NCI-H69 (cell line): ENCODE measurements around the gene FRMD4A.
A peak's percentile ranks its signal among the peaks of the same experiment; 100 is the strongest.
"Not testable (repeated sequence)": the region's sequence is repeated elsewhere in the genome, so short reads cannot be mapped to it uniquely, and the experiment has no call there.

Experiments used
- DNase-seq: peaks from one replicate; lab custom pipeline; 2025; lab: John Stamatoyannopoulos, UW

Gene FRMD4A

DNA sequence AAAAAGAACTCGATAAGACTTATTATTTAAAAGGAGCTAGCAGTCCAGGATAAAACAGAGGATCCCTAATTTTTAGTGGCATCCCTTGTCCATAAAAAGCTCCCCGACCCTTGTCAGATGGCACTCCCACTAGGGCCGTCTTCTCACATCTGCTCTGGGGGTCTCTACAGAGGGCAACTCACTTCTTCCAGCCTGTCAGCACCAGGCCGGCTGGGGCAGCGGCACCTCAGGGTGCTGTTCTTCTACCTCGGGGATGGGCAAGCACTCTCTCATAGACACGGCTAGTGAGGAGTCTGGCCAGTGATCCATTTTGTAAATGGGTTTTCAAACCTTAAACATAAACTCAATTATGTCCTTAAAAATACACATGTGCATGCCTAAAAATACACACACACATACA lies 609.2 kb downstream of the FRMD4A start:
- DNase-seq, result no peak

DNA sequence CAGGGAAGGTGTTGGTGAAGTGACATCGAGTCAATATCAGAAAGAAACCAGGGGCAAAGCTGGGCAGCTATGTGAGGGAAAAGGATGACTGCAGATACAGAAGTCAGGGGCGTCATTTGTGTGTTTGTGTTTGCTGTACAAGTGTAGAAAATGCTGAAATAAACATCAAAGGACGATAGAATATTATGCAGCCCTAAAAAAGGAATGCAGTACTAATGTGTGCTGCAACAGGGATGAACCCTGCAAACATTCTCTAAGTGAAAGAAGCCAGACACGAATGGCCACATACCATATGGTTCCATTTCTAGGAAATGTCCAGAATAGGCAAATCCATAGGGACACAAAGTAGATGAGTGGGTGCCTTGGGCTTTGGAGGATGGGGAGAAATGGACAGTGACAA lies 610.0 kb downstream of the FRMD4A start:
- no peak for DNase-seq

DNA sequence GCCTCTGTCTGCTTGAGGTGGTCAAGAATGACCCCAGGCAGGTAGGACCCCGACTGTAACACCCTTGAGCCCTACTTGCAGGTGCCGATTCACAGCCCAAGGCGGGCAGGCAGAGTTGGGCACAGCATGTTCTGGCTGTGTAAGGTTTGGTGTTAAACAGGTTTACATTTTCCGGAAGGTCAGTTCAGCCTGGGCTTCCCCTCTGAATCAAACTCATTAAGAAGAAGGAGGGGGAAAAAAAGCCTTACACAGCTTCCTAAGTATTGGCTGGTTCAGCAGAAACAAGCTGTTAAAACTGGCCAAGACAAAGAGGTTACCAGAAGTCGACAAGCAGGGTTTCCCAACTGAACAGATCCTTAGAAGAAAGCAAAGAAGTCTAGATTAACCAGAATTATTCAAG lies 611.3 kb downstream of the FRMD4A start:
- DNase-seq, result no peak

DNA sequence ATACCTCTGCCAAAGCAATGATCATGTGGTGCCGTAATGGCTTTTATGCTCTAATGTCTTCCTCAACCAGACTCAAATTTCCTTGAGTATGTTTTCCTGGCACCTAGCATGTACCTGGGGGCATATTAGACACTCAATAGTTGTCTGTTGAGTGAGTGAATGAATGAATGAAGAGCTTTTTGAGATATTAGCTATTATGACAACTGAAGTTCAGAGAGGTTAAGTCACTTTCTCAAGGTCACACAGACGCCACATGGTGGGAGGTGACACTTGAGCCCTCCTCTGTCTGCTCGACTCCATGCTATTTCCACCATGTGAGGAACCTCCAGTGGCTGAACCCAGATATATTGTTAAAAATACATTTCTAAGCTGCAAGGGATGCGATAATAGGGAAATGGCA lies 611.9 kb downstream of the FRMD4A start:
- no peak for DNase-seq

DNA sequence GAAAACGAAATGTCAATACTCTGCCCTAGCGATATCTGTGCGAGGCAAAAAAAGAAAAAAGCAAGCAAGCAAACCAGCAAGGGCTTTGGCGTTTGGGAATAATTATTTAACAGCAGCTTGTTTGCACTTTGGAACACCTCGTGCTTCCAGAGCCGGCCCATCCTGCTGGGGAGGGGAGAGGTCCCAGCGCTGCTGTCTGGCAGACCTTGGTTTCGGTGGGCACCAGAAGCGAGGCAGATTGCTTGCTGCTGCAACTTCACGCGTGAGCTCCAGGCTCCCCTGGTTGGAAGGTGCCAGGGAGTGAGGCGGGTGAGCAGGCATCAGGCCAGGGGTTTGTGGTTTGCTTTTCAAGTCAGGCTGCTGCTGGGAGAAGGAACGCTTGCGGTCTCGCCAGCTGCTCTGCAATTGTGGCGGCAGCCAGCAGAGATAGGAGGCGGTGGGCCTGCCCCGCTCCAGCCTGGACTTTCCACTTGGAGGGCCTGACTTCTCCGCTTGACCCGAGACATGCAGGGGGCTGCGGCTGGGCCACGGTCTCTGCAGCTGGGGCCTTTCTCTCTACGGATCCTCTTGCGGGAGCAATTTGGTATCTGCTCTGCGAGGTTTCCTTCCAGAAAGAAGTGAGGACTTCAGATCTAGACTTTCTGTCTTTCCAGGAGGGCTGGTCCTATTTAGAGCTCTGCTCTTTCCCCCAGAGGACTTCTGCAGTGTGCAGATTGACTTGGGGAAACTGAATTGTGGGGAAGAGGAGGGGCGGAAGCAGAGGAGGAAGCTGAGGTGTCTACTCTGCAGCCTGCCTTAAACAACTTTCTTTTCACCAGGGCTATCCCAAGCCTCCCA lies 612.6 kb downstream of the FRMD4A start:
- DNase-seq, result no peak

DNA sequence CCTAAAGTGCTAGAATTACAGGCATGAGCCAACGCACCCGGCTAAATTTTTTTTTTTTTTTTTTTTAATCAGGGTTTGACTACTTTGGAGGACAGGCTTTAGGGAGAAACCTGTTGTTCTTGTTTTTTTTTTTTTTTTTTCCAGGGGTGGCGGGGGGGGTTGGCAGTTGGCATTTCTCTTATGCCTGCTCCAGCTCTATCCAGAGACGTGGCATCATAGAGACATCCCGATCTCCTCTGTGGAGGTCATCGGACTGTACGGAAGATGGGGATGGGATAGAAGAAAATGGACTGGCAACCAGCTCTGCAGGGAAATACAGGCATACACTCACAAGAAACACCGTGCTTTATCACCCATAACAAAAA lies 613.2 kb downstream of the FRMD4A start:
- no peak for DNase-seq

DNA sequence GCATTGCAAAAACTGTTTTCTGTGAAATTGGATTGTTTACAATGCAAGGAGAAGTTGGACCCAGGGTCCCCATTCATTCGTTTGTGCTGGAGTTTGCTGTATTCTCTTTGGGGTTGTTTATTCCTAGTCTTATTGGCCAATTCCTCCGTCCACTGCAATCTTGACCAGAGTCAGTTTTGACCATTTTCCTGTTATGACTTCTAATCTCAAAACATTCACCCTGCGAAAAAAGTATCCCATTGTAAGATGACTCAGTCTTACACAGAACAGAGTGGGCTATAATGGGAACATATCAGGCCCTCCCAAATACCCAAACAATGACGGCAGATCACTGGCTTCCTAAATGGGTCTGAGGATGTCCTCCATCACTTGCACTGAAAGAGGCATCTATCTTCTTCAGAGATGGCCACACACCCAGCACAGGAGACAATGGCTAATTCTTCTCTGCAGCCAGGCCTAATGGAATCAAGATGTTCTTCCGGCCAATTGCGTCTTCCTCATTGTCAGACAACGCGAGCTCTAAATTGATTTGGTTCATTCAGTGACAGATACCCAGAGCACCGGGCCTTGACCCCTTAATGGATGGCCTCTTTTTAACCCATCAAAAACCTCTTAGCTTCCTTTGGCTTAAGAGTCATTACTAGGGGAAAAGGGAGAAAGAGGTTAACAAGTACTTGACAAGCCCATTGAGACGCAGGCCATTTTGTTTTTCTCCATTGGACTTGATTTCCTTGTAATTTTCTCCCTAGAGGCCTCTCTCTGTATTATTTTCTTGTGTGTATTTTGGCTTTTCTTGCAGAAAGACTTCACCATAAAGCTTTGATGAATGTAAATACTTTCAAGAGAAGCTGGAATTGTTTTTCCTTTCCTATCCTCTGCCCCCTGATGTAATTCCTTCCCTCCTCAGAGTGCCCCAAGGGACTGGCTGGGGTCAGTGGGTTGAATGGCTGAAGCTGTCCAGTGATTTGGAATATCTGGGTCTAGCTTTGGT lies 614.3 kb downstream of the FRMD4A start:
- DNase-seq, result no peak

DNA sequence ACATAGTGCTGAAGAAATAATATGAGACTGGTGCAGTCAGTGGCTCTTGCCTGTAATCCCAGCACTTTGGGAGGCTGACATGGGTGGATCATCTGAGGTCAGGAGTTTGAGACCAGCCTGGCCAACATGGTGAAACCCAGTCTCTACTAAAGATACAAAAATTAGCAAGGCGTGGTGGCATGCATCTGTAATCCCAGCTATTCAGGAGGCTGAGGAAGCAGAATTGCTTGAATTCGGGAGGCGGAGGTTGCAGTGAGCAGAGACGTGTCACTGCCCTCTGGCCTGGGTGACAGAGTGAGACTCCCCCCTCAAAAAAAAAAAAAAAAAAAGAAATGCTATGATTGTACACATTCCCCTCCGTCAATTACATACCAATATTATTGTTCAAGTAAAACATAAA lies 615.1 kb downstream of the FRMD4A start:
- DNase-seq, result not testable (repeated sequence)

DNA sequence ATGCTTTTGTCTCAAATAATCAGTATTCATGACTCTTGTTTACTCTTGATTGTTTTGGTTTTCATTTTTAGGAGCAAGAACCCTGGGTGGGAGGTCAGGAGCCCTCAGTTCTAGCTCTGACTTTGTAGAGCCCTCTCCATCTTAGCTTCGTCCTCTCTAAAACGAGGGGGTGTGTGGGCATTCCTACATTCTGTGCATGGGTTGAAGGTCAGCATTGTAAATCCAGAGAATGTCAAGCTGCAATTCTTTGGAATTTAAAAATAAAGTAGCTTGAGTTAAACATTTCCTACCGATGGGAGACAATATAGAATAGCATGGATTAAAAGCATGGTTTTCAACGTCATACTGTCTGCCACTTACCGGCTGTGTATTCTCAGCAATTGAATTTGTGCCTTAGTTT lies 615.6 kb downstream of the FRMD4A start:
- DNase-seq, result no peak

DNA sequence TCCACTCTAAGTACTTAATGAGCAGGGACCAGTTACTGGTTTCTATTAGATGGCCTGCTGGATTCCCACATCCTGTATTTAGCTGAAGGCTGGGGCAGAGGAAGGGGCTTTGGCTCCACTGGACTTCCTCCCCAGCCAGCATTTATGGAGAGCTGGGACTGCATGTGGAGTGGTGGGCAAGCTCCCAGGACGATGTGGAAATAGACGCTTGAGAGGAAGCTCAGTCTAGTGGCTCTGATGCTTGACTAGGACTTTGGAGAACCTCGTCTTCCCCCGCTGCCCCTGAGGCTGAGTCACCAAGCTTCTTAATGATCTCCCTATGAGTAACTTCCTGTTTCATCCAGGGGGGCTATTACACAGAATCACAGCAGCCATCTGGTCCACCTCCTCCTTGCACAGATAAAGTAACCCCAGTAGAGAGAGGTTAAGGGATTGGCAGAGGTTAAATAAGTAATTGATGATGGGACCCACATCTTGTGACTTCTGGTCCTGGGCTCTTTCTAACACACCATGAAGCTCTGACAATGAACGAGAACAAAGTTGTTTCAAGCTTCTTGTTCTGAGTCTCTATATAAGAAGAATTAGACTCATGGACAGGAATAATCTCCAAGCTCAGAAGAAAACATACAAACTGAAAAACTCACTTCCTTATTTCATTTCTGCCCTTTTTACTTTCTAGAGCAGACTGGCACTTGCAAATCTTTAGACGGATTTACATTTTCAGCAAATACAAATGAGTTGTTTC lies 617.7 kb downstream of the FRMD4A start:
- DNase-seq, result peak; percentile 72

DNA sequence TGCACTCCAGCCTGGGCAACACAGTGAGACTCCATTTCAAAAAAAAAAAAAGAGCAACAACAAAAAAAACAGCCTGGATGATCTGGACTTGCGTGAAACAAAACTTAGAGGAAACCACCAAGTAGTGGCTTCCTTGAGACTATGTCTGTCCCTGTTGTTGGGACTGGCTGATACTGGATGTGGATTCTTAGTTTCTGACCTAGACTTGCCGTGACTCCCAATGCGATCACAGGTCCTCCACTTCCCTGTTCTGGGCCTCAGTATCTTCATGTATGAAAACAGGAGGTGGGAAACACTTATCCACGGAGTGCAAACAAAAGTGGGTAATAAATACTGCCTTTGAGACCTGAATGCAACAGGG lies 618.3 kb downstream of the FRMD4A start:
- DNase-seq, result no peak

DNA sequence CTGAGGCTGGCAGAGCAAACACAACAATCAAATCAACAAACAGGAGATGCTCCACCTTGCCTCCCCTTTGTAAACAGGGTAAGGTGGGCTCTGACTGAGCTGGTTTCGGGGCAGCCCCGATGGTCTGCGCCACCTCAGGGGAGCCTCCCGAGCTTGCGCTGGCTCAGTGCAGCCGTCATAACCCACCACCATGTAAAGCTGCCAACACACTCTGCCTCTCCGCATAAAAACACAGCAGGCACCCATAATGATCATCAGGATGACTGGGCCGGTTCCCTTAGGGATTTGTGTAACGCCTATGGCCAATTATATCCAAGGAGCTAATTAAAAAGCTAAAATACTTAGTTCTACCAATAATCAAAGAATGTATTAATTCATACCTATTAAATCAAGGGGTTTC lies 619.4 kb downstream of the FRMD4A start:
- DNase-seq, result peak; percentile 58

DNA sequence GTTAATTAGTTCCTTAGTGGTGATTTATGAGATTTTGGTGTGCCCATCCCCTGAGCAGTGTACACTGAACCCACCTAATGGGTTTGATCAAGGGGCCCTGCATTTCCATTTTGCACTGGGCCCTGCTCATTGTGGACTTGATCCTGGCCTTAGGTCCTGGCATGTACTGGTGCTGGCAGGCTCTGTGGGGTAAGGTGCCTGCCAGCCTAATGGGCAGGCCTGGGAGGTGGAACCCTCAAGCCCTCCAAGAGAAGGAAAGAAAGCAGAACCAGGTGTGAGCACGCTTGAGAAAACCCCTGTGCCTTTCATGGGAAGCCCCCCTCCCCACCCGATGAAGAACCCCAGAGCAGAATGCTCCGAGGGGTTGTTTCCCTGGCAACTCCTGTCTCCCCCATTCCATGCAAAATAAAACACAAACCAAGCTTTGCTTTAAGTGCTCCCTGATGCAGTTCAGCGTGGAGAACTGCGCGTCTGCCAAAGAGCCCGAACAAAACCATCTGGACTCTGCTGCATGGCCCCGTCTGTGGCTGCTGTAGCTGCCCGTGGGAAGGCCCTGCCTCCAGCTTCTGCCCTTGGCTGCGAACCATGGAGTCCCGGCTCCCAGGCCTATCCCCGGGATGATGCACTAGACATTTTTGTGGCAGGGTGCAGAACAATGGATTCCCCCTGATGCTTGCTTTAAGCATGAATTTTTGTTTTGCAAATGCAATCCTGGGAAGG lies 620.6 kb downstream of the FRMD4A start:
- no peak for DNase-seq

DNA sequence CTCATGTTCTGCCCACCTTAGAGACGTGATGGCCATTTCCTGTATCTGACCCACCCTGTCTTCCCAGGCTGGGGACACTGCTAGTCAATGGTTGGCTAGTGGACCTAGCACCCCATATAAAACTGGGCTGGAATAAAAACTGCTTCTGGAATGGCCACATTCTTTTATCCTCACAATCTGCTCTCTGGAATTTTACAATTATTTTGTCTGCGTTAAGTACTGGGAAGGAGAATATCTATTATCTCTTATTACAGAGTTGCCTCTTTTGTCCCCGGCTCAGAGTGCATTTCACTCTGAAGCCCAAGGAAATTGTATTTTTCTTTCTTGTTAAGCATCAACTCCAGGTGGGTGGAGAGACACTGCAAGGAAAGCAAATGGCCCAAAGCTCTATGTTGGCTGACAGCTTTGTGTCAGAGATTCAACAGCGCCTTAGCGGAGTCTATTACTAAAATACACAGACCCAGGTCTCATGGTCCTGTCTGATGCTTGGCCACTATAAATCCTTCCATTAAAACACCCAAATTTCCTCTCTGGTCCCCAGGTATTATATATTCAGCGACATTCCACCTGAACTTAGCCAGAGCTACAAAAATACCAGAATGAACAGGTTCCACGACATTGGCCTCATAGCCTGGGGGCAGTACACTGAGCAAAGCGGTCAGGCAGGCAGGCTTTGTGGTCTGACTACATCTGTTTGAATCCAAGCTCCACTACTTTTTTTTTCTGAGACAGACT lies 622.3 kb downstream of the FRMD4A start:
- peak; percentile 21 for DNase-seq

DNA sequence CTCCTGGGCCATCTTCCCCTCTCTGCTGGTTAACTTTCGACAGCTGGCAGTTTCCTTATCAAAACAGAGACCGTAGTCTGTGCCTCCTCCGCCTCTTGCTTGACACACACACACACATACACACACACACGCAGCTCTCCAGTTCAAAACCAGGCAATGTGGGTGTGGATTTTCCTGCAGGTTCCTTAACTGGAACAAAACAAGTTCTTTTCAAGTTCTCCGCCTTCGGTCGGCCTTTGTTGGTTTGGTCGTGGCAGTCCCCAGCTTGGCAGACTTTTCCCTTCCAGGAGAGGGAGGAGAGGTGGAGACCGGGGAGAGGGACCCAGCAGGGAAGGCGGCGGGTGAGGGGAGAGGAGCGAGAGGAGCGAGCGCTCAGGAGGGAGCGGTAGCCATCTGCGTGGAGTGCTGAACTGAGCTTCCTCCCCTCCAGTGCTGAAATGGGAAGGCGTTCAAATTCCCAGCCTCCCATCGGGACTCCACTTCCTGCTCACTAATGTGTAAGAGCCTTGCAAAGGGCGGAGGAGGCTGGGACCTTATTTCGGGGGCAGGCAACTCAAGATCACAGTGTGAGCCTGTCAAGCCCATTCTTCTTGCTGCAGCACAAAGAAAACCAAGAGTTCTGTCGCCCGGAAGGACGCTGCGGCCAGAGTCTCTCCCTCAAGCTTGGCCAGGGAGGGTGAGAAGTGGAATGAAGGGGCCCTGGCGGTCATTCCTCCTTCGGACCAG lies 623.4 kb downstream of the FRMD4A start:
- peak; percentile 5 for DNase-seq

DNA sequence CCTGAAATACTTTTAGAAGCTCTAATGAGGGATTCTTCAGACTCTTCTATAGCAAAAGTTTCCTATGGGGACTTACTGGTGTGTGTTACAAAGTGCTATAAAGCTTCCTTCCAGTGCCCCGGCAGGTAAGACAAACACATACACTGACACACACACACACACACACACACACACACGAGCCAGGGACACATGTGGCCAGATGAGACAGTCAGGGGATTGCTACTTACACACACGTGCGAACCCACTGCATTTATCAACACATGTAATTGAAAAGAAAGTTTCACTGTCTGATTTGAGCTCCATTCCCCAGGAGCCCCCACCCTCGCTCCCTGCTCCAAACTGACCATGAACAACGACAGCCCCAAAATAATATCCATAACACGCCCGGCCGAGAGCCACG lies 624.1 kb downstream of the FRMD4A start:
- no peak for DNase-seq

DNA sequence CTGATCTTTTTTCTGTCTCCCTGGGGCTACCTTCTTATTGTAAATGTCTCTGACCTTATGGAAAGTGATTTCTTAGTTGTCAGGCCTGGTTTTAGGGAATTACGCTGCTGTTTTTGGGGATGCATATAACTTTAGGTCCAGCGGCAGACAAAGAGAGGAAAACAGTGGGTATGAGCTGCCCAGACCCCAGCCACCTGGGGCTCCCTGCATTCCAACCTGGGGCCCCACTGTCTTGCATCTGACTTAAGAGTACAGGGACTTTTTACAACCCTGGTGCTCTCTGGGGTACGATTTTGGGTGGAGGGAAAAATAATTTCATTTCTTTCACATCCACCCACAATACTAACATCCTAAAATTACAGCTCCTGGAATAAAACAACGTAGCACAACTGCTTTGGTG lies 624.5 kb downstream of the FRMD4A start:
- no peak for DNase-seq

DNA sequence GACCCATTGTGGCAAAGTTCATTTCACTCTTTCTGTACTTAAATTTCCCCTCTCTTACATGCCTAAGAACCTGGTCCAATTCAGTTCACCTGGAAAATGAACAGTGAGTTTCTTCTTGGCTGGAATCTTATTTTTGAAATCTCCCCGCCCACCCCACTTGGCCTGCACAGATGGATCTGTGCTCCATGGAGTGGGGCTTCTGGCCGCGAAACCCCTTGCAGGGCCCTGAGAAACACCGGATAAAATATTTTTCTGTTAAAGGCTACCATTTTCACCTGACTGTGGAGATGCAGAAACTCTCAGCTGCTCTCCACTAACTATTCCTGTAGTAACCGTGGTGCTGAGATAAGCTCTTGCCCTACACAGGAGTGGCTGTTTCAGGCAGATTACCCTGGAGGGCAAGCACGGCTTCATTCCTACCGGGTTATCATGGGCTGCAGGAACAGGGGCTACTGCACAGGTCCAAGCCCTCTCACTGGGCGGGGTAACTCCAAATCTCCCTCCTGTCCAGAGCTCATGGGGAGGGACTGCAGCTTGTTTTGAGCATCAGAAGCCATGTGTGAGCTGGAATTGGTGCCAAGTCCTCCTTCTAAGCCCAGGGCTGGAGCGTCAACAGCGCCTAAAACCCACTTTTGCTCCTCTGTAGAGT lies 625.1 kb downstream of the FRMD4A start:
- no peak for DNase-seq

DNA sequence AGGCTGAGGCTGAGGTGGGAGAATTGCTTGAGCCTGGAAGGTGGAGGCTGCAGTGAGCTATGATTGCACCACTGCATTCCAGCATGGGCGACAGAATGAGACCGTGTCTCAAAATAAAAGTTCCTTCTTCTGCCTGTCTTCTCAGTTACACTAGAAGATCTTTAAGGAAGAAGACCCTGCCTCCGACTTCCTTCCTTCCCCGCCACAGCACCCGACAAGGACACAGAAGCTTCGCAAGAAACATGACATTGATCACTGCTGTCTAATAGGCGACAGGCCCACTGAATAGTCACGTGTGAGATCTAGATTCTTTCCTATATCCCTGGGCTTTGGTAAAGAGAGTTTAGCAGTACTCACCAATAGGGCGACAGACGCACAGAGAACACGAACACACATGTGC lies 625.8 kb downstream of the FRMD4A start:
- no peak for DNase-seq

DNA sequence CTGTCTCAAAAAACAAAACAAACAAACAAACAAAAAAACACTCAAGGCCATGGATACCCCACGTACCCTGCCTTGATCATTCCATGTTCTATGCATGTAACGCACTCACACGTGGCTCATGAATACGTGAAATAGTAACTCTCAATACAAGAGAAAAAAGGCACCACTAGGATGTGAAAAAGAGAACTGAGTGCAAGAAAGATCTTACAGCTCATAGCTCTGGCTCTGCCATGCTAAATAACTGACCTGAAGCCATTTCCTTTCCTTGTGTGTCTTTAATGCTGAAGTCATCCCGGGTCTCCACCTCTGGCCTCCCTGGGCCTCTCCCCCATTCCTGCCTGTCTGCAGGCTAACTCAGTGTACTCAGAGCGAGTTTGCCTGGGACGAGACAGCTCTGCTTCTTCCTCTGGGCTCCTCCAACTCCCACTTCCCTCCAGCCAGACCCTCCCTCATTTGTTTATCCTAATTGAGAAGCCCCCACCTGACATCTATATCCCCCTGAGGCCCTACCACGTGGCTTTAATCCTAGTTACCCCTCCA lies 626.7 kb downstream of the FRMD4A start:
- DNase-seq, result no peak
